ENCODE data around the gene UFSP1.

The UFSP1 gene

GRCh38 chr7:100864263-100864845 is 25.2 kb downstream of the UFSP1 start:
- H3K4me3 ChIP-seq (ENCODE audit: low read depth, low read length): no peak overlapping the region
- DNase-seq (ENCODE audit: low read depth, low spot score): no peak
- no peak for TF ChIP-seq CTCF (IDR thresholded peaks at IDR 0.05; ENCODE audit: low read depth, low read length)
- in situ Hi-C loops (cut with HindIII; ENCODE audit: low sequenced_read_pairs): no loop called here

- in situ Hi-C loops (cut with HindIII; ENCODE audit: low sequenced_read_pairs): no loop called here
- H3K4me3 ChIP-seq (ENCODE audit: low read depth, low read length): no peak overlapping the region
- no peak for TF ChIP-seq CTCF (IDR thresholded peaks at IDR 0.05; ENCODE audit: low read depth, low read length)
- peak; percentile 58 for DNase-seq (ENCODE audit: low read depth, low spot score)
These were observed 26.0 kb downstream of the UFSP1 start for GRCh38 chr7:100863406-100863950.

DNA sequence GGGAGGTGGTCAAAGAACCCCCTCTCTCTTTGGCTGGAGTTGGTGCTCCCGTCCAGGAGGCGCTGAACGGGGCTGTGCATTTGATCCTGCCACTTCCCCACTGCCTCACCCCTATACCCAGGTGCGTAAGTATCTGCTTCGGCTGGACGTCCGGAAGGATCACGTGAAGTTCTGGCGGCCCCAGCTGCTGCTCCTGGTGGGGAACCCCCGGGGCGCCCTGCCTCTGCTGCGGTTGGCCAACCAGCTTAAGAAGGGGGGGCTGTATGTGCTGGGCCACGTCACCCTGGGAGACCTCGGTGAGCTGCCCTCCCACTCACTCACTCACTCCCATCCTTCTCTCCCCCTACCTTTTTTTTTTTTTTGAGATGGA is 27.9 kb downstream of the UFSP1 start:
- TF ChIP-seq CTCF (IDR thresholded peaks at IDR 0.05; ENCODE audit: low read depth, low read length): no peak
- DNase-seq (ENCODE audit: low read depth, low spot score): no peak
- in situ Hi-C loops (cut with HindIII; ENCODE audit: low sequenced_read_pairs): no loop called here
- no peak overlapping the region for H3K4me3 ChIP-seq (ENCODE audit: low read depth, low read length)

- in situ Hi-C loops (cut with HindIII; ENCODE audit: low sequenced_read_pairs): no loop called here
- no peak for TF ChIP-seq CTCF (IDR thresholded peaks at IDR 0.05; ENCODE audit: low read depth, low read length)
- H3K4me3 ChIP-seq (ENCODE audit: low read depth, low read length): no peak overlapping the region
- no peak for DNase-seq (ENCODE audit: low read depth, low spot score)
These were observed 28.6 kb downstream of the UFSP1 start for GRCh38 chr7:100860702-100861615.

- in situ Hi-C loops (cut with HindIII; ENCODE audit: low sequenced_read_pairs): no loop called here
- DNase-seq (ENCODE audit: low read depth, low spot score): no peak
- no peak overlapping the region for H3K4me3 ChIP-seq (ENCODE audit: low read depth, low read length)
- TF ChIP-seq CTCF (IDR thresholded peaks at IDR 0.05; ENCODE audit: low read depth, low read length): no peak
These were observed 29.7 kb downstream of the UFSP1 start for GRCh38 chr7:100859856-100860255.

- TF ChIP-seq CTCF (IDR thresholded peaks at IDR 0.05; ENCODE audit: low read depth, low read length): no peak
- H3K4me3 ChIP-seq (ENCODE audit: low read depth, low read length): no peak overlapping the region
- in situ Hi-C loops (cut with HindIII; ENCODE audit: low sequenced_read_pairs): no loop called here
- no peak for DNase-seq (ENCODE audit: low read depth, low spot score)
These were observed 32.6 kb downstream of the UFSP1 start for GRCh38 chr7:100856871-100857282.
